H54 (cell line): ENCODE results near the gene ZFP69.
"Not testable (repeated sequence)": the region's sequence is repeated elsewhere in the genome, so short reads cannot be mapped to it uniquely, and the experiment has no call there.

Source experiments
- DNase-seq: peaks from one replicate; pipeline ENCODE4 v3.0.0; 2011; ENCODE audit warnings: low spot score, mixed read lengths; ENCODE audit not compliant: insufficient read length
- FAIRE-seq: peaks from 3 replicates; lab custom pipeline; 2011; peaks lifted over from hg19 to GRCh38; lab: Jason Lieb, UNC
- POLR2A ChIP-seq: IDR thresholded peaks from 2 replicates; pipeline ENCODE4 v1.6.1; 2011; ENCODE audit warnings: low read depth, mild to moderate bottlenecking, low read length

ZFP69 gene

DNA sequence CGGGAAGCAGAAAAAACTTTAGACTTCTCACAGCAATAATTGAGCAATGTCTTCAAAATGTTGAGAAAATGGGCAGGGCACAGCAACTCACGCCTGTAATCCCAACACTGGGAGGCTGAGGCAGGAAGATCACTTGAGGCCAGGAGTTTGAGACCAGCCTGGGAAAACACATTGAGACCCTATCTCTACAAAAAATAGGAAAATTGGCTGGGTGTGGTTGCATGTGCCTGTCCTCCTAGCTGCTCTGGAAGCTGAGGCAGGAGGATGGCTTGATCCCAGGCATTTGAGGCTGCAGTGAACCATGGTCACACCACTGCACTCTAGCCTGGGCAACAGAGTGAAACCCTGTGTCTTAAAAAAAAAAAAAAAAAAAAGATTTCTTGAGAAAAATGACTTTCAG lies 7.8 kb upstream of the ZFP69 start:
- no peak for DNase-seq
- no peak for TF ChIP-seq POLR2A
- no peak for FAIRE-seq

- FAIRE-seq (no peak), DNase-seq (no peak)
- TF ChIP-seq POLR2A = no peak
Observed at GRCh38 chr1:40475268-40475667, 1.8 kb upstream of the ZFP69 start.

DNA sequence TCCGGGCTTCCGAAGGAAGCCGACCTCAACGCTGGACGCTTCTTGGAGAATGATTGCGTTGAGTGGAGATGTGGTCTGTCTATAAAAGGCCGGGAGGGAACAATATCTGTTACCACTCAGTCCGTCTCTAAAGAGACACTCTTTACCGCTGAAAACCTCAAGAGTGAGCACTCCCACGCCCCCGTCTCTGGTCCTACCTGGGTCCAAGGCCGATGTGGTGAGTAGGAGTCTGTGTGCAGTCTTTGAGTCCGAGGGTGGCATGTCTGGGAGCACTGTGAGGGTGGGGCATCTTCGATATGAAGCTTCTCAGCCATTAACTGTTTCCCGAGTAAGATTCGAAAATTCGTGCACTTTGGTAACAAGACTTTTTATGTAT lies 576 bp downstream of the ZFP69 start:
- peak; percentile 24 for DNase-seq
- no peak for TF ChIP-seq POLR2A
- peak; percentile 23 for FAIRE-seq

GRCh38 chr1:40478276-40478675 lies 1.2 kb downstream of the ZFP69 start:
- no peak for TF ChIP-seq POLR2A
- DNase-seq (no peak), FAIRE-seq (no peak)

GRCh38 chr1:40479156-40479555 lies 2.1 kb downstream of the ZFP69 start:
- DNase-seq (no peak), FAIRE-seq (no peak)
- no peak for TF ChIP-seq POLR2A

GRCh38 chr1:40495315-40495903 lies 18.3 kb downstream of the ZFP69 start:
- DNase-seq (no peak), FAIRE-seq (no peak)
- TF ChIP-seq POLR2A = no peak

DNA sequence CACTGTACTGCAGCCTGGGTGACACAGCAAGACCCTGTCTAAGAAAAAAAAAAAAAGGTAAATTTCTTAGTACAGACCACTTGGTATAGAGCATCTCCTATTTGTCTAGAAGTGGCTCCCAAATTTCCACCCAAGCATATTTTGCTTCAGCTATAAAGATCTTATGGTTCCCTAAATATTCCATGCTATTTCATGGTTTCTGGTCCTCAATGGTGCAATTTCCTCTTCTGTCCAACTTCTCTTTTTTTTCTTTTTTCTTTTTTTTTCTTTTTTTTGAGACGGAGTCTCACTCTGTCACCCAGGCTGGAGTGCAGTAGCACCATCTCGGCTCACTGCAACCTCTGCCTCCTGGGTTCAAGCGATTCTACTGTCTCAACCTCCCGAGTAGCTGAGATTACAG lies 25.6 kb downstream of the ZFP69 start:
- FAIRE-seq, DNase-seq: not testable (repeated sequence)

- TF ChIP-seq POLR2A = no peak
- FAIRE-seq = no peak
- no peak for DNase-seq
Observed at GRCh38 chr1:40507973-40508372, 30.9 kb downstream of the ZFP69 start.

- peak; percentile 23 for DNase-seq
Observed at GRCh38 chr1:40508375-40509341, 31.6 kb downstream of the ZFP69 start, which contains the start of gene EXO5. EXO5 (plus strand) TSS chr1:40508767; CDS start chr1:40514545, 5,778 bp downstream.

DNA sequence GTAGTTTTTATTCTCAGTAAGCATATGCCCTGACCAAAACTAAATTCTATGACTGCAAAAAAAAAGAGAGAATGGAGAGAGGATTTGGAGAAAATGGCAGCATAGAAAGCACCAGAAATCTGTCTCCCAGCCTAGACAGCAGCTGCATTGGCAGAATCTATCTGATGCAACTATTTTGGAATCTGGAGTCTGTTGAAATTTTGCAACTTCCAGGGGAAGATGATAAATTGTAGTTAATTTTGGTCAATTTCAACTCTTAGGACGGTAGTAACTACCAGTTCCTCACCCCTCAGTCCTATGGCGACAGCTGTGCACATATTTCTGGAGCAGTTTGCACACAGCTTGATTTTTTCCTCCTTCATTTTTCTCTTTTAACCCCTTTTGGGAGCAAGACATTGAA lies 42.4 kb downstream of the ZFP69 start:
- FAIRE-seq (no peak), DNase-seq (no peak)
- no peak for TF ChIP-seq POLR2A

More at GRCh38 chr1:40508375-40509341, 31.6 kb downstream of the ZFP69 start, which contains the start of gene EXO5:
- TF ChIP-seq POLR2A = peak; percentile 87
- FAIRE-seq = no peak

- no peak for TF ChIP-seq POLR2A
- no peak for DNase-seq
- no peak for FAIRE-seq
Observed at GRCh38 chr1:40530735-40531380, 53.8 kb downstream of the ZFP69 start.

DNA sequence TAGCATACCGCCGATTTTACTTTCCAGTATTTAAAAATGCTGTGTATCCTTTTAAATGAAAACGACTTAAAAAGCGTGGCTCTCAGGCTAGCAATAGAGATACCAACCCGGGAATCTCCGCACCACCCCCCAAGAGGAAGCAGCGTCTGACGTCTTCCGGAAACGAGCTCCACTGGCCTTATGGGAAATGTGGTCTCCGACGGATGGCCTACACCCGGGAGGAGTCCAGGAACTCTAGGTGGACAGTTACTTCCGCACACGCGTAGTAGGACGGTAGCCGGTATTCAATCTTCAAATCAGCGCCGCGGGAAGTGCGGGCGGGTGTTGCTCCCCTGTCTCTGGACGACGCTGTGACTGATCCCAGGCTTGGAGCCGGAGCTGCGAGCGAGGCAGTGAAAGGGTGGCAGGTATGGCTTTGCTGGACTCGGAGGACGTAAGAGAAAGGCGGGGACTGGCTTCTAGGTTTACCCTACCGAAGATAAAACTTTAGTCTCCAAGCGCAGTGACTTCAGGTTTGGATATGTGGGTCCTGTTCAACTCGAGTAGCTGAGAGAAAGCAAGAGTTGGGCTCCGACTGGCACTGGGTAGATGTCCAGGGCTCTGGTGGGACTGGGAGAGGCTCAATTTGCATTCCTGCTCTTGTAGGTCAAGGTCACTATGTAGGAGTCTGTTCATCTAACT lies 54.4 kb downstream of the ZFP69 start, which contains the start of gene ZNF684:
Gene ZNF684, plus strand, starts transcription at position 257 of the 681 bp plus-strand sequence. CDS start 1,530 bp downstream, outside the sequence.
- FAIRE-seq = peak; percentile 100
- peak; percentile 94 for DNase-seq
- TF ChIP-seq POLR2A = peak; percentile 92

GRCh38 chr1:40532062-40532389 lies 54.9 kb downstream of the ZFP69 start:
- TF ChIP-seq POLR2A = no peak
- FAIRE-seq = no peak
- no peak for DNase-seq
